HepG2 (cell line): ENCODE measurements around the gene FRMD4A.

Experiments
- CEBPB ChIP-seq: IDR thresholded peaks from 2 replicates; pipeline ENCODE4 v1.6.1; 2011; ENCODE audit warnings: low read depth, low read length, improper control_type of control experiment, borderline replicate concordance
- CREBL2 ChIP-seq: sonication (generic); formaldehyde crosslinking; IDR thresholded peaks from 2 replicates; pipeline ENCODE4 v1.8.1; 2023; ENCODE audit warnings: missing genetic modification reagents, mild to moderate bottlenecking, borderline replicate concordance
- MED1 ChIP-seq: sonication (generic); formaldehyde crosslinking; IDR thresholded peaks from 2 replicates; pipeline ENCODE4 v1.4.0; 2020; ENCODE audit warnings: missing genetic modification reagents
- MTF1 ChIP-seq: sonication (generic); formaldehyde crosslinking; IDR thresholded peaks from 2 replicates; pipeline ENCODE4 v1.5.0; 2020; ENCODE audit warnings: missing genetic modification reagents
- NCOR1 ChIP-seq: fragments of 200-600 bp; sonication (generic); IDR thresholded peaks from 2 replicates; pipeline ENCODE4 v1.7.0; 2017; ENCODE audit warnings: antibody characterized with exemption, low read length, borderline replicate concordance
- PATZ1 ChIP-seq: sonication (generic); formaldehyde crosslinking; IDR thresholded peaks from 2 replicates; pipeline ENCODE4 v1.4.0; 2020; ENCODE audit warnings: missing genetic modification reagents
- PAX8 ChIP-seq: sonication (generic); formaldehyde crosslinking; IDR thresholded peaks from 2 replicates; pipeline ENCODE4 v1.8.0; 2022; ENCODE audit warnings: mild to moderate bottlenecking, missing genetic modification reagents, borderline replicate concordance
- RXRB ChIP-seq: IDR thresholded peaks from 2 replicates; pipeline ENCODE4 v1.6.1; 2016; ENCODE audit warnings: borderline replicate concordance, missing genetic modification reagents, missing compliant biosample characterization
- SOX6 ChIP-seq, 2 experiments: fragments of 450-650 bp in 1 of 2; sonication (generic) in 1 of 2; formaldehyde crosslinking in 1 of 2; IDR thresholded peaks; 2 replicates each; pipeline versions ENCODE4 v1.4.0 to v1.6.1; 2017 to 2020; ENCODE audit warnings: antibody characterized with exemption in 1 of 2, mild to moderate bottlenecking in 1 of 2, missing genetic modification reagents in 1 of 2
- THAP9 ChIP-seq: sonication (generic); formaldehyde crosslinking; IDR thresholded peaks from 2 replicates; pipeline ENCODE4; 2020; ENCODE audit warnings: missing genetic modification reagents, mild to moderate bottlenecking, borderline replicate concordance
- ZNF275 ChIP-seq: sonication (generic); formaldehyde crosslinking; IDR thresholded peaks from 2 replicates; pipeline ENCODE4 v1.8.0; 2022; ENCODE audit warnings: missing genetic modification reagents, mild to moderate bottlenecking, inconsistent platforms, borderline replicate concordance
- ZNF841 ChIP-seq: sonication (generic); formaldehyde crosslinking; IDR thresholded peaks from 2 replicates; pipeline ENCODE4 v1.8.1; 2023; ENCODE audit warnings: missing genetic modification reagents, borderline replicate concordance
- TF ChIP-seq, protein P1 (sequence below): sonication (generic); formaldehyde crosslinking; IDR thresholded peaks from 2 replicates; pipeline ENCODE4 v1.9.0; 2021; ENCODE audit warnings: missing genetic modification reagents, borderline replicate concordance

- no peak for TF ChIP-seq NCOR1
- TF ChIP-seq CEBPB = no peak
- TF ChIP-seq, protein P1, sequence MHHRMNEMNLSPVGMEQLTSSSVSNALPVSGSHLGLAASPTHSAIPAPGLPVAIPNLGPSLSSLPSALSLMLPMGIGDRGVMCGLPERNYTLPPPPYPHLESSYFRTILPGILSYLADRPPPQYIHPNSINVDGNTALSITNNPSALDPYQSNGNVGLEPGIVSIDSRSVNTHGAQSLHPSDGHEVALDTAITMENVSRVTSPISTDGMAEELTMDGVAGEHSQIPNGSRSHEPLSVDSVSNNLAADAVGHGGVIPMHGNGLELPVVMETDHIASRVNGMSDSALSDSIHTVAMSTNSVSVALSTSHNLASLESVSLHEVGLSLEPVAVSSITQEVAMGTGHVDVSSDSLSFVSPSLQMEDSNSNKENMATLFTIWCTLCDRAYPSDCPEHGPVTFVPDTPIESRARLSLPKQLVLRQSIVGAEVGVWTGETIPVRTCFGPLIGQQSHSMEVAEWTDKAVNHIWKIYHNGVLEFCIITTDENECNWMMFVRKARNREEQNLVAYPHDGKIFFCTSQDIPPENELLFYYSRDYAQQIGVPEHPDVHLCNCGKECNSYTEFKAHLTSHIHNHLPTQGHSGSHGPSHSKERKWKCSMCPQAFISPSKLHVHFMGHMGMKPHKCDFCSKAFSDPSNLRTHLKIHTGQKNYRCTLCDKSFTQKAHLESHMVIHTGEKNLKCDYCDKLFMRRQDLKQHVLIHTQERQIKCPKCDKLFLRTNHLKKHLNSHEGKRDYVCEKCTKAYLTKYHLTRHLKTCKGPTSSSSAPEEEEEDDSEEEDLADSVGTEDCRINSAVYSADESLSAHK (CRISPR knock-in tag) = no peak
- TF ChIP-seq ZNF275 (CRISPR knock-in tag) = no peak
- TF ChIP-seq PATZ1 (CRISPR knock-in tag) = no peak
- no peak for TF ChIP-seq THAP9 (CRISPR knock-in tag)
- TF ChIP-seq MED1 (CRISPR knock-in tag) = no peak
- TF ChIP-seq CREBL2 = no peak
- no peak for TF ChIP-seq PAX8 (CRISPR knock-in tag)
- no peak for TF ChIP-seq SOX6 (IDR thresholded peaks at IDR 0.05)
- no peak for TF ChIP-seq SOX6 (CRISPR knock-in tag; IDR thresholded peaks at IDR 0.05)
- TF ChIP-seq MTF1 (CRISPR knock-in tag) = no peak
- no peak for TF ChIP-seq RXRB (CRISPR knock-in tag)
- TF ChIP-seq ZNF841 = no peak
Measured at GRCh38 chr10:14016011-14016536, 314.6 kb downstream of the FRMD4A start.
